GM23338 (cell line): ENCODE data around the gene SIL1.

ENCODE experiments used
- CREB1 ChIP-seq: fragments of 250-450 bp; sonication (Bioruptor Pico); IDR thresholded peaks from 2 replicates; pipeline ENCODE4 v1.5.0; 2020; ENCODE audit warnings: low read depth, mild to moderate bottlenecking, moderate library complexity
- CTCF ChIP-seq, 2 experiments: fragments of 200-600 bp in 1 of 2; sonication (generic) in 1 of 2; conservative IDR thresholded peaks; 2 replicates each; pipeline versions ENCODE4 v1.5.1 to v1.6.1; 2016 to 2017; ENCODE audit warnings: antibody characterized with exemption in 2 of 2, low read depth in 2 of 2, mild to moderate bottlenecking in 2 of 2, moderate library complexity in 1 of 2
- ETS1 ChIP-seq: IDR thresholded peaks from 2 replicates; pipeline ENCODE4 v1.6.1; 2016; ENCODE audit warnings: antibody characterized with exemption
- EZH2 ChIP-seq: fragments of 200-600 bp; sonication (generic); IDR thresholded peaks from one replicate; pipeline ENCODE4 v1.8.0; 2017; ENCODE audit warnings: antibody characterized with exemption, mild to moderate bottlenecking, low read depth; ENCODE audit not compliant: unreplicated experiment
- EZH2phosphoT487 ChIP-seq: fragments of 200-600 bp; sonication (generic); IDR thresholded peaks from one replicate; pipeline ENCODE4 v1.8.1; 2018; ENCODE audit warnings: antibody characterized with exemption; ENCODE audit not compliant: unreplicated experiment
- JUNB ChIP-seq: IDR thresholded peaks from one replicate; pipeline ENCODE4 v1.6.1; 2016; ENCODE audit warnings: antibody characterized with exemption; ENCODE audit not compliant: unreplicated experiment
- NANOG ChIP-seq: IDR thresholded peaks from 2 replicates; pipeline ENCODE4 v1.6.1; 2016; ENCODE audit warnings: antibody characterized with exemption, borderline replicate concordance
- POLR2AphosphoS5 ChIP-seq: IDR thresholded peaks from 2 replicates; pipeline ENCODE4 v1.6.1; 2016; ENCODE audit warnings: antibody characterized with exemption, low read depth
- ZNF114 ChIP-seq: fragments of 250-450 bp; sonication (Bioruptor Pico); IDR thresholded peaks from 2 replicates; pipeline ENCODE4 v1.5.0; 2020; ENCODE audit warnings: mild to moderate bottlenecking, moderate library complexity
- ZNF331 ChIP-seq: fragments of 250-450 bp; sonication (Bioruptor Pico); IDR thresholded peaks from 2 replicates; pipeline ENCODE4 v1.5.0; 2020; ENCODE audit warnings: low read depth, mild to moderate bottlenecking, moderate library complexity
- TF ChIP-seq, protein P1 (sequence below): IDR thresholded peaks from one replicate; pipeline ENCODE4 v1.6.1; 2018; ENCODE audit warnings: antibody characterized with exemption; ENCODE audit not compliant: unreplicated experiment

DNA sequence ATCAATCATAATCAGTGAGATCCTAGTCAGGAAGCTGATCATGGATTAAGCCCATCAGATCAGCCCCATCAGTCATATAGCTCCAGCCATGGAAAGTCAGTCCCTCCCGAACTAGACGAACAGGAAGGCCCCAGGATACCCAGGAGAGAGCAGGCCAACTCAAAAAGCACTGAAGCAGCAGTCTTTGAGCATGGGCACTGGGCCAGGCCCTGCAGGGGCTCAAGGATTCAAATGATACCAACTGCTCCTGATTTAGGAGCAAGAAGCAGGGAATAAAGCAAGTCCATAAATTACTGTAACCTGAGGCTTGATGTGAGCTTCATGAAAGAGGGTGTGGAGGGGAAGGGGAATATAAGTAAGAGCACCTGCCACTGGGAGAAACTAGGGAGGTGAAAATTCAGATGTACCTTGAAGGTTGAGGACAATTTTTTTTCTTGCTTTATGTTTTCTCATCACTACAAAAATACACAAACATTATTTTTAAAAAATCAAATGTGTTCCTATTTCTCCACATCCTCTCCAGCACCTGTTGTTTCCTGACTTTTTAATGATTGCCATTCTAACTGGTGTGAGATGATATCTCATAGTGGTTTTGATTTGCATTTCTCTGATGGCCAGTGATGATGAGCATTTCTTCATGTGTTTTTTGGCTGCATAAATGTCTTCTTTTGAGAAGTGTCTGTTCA, 115.2 kb downstream of the SIL1 start:
- no peak for TF ChIP-seq CTCF (conservative IDR thresholded peaks at IDR 0.05; ENCODE audit: low read depth in 2 of 2)
- TF ChIP-seq ETS1, result no peak
- no peak for TF ChIP-seq POLR2AphosphoS5
- no peak for TF ChIP-seq ZNF331 (CRISPR knock-in tag)
- TF ChIP-seq, protein P1, sequence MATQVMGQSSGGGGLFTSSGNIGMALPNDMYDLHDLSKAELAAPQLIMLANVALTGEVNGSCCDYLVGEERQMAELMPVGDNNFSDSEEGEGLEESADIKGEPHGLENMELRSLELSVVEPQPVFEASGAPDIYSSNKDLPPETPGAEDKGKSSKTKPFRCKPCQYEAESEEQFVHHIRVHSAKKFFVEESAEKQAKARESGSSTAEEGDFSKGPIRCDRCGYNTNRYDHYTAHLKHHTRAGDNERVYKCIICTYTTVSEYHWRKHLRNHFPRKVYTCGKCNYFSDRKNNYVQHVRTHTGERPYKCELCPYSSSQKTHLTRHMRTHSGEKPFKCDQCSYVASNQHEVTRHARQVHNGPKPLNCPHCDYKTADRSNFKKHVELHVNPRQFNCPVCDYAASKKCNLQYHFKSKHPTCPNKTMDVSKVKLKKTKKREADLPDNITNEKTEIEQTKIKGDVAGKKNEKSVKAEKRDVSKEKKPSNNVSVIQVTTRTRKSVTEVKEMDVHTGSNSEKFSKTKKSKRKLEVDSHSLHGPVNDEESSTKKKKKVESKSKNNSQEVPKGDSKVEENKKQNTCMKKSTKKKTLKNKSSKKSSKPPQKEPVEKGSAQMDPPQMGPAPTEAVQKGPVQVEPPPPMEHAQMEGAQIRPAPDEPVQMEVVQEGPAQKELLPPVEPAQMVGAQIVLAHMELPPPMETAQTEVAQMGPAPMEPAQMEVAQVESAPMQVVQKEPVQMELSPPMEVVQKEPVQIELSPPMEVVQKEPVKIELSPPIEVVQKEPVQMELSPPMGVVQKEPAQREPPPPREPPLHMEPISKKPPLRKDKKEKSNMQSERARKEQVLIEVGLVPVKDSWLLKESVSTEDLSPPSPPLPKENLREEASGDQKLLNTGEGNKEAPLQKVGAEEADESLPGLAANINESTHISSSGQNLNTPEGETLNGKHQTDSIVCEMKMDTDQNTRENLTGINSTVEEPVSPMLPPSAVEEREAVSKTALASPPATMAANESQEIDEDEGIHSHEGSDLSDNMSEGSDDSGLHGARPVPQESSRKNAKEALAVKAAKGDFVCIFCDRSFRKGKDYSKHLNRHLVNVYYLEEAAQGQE, result no peak
- TF ChIP-seq EZH2phosphoT487, result no peak
- no peak for TF ChIP-seq EZH2
- no peak for TF ChIP-seq JUNB
- TF ChIP-seq CREB1 (CRISPR knock-in tag), result no peak
- no peak for TF ChIP-seq ZNF114 (CRISPR knock-in tag)
- TF ChIP-seq NANOG, result no peak
